ENCODE data around the gene ITPKB. TPM values are rescaled to one million over a fixed set of nuclear protein-coding genes. Genes with fewer than 3 reads are reported as not detected.
A peak's percentile ranks its signal among the peaks of the same experiment; 100 is the strongest.

Gene ITPKB
- total RNA-seq, 1 donor from 2014 or later: 1.6 TPM

- no peaks in the 10 kb centered on the region for H4K20me1 ChIP-seq (ENCODE audit: low read depth)
- no peak overlapping the region for H3K27ac ChIP-seq
- H3K36me3 ChIP-seq: no peaks in the 10 kb centered on the region
- H3K4me2 ChIP-seq: no peak overlapping the region
- Mint-ChIP-seq H3K9me3 (no peaks in the 10 kb centered on the region), H3K4me1 (peaks cover 7% of the 10 kb centered on the region), H3K4me3 (no peak overlapping the region), H3K27ac (no peak overlapping the region), H3K36me3 (no peaks in the 10 kb centered on the region), H3K27me3 (ENCODE audit: insufficient read depth, low read depth) (peaks cover 4% of the 10 kb centered on the region)
- peaks cover 1% of the 10 kb centered on the region for H3F3A ChIP-seq (ENCODE audit: low read depth)
- H3K9me3 ChIP-seq (ENCODE audit: low read depth): no peaks in the 10 kb centered on the region
- H3K4me1 ChIP-seq: peaks cover 7% of the 10 kb centered on the region
- no peak for DNase-seq (ENCODE audit: low spot score)
- TF ChIP-seq EZH2phosphoT487 (IDR thresholded peaks at IDR 0.05) (no peak), CTCF (IDR thresholded peaks at IDR 0.05) (no peak), EZH2 (IDR thresholded peaks at IDR 0.05) (no peak)
- H3K4me3 ChIP-seq: no peak overlapping the region
- no peak overlapping the region for H3K9ac ChIP-seq
- H3K27me3 ChIP-seq: no peaks in the 10 kb centered on the region
- no peaks in the 10 kb centered on the region for H3K79me2 ChIP-seq (ENCODE audit: low read depth)
- H2AFZ ChIP-seq (replicated peaks): no peak overlapping the region
Measured at GRCh38 chr1:226609836-226610455, 129.1 kb downstream of the ITPKB start.

GRCh38 chr1:226608699-226609505 lies 130.2 kb downstream of the ITPKB start:
- Histone ChIP-seq H3K4me3 (no peak overlapping the region), H3F3A (ENCODE audit: low read depth) (peaks cover 9% of the 10 kb centered on the region), H3K27me3 (no peaks in the 10 kb centered on the region), H3K9me3 (ENCODE audit: low read depth) (no peaks in the 10 kb centered on the region), H3K36me3 (no peaks in the 10 kb centered on the region), H3K9ac (no peak overlapping the region), H3K79me2 (ENCODE audit: low read depth) (no peaks in the 10 kb centered on the region), H3K4me2 (no peak overlapping the region), H2AFZ (replicated peaks) (no peak overlapping the region), H3K27ac (no peak overlapping the region), H4K20me1 (ENCODE audit: low read depth) (no peaks in the 10 kb centered on the region), H3K4me1 (peaks cover 17% of the 10 kb centered on the region)
- no peaks in the 10 kb centered on the region for H3K36me3 Mint-ChIP-seq
- TF ChIP-seq EZH2phosphoT487 (IDR thresholded peaks at IDR 0.05): no peak
- TF ChIP-seq CTCF (IDR thresholded peaks at IDR 0.05): peak; percentile 98
- H3K9me3 Mint-ChIP-seq: no peaks in the 10 kb centered on the region
- peak; percentile 89 for DNase-seq (ENCODE audit: low spot score)
- H3K4me3 Mint-ChIP-seq: no peak overlapping the region
- H3K27me3 Mint-ChIP-seq (ENCODE audit: insufficient read depth, low read depth): peaks cover 4% of the 10 kb centered on the region
- peaks cover 17% of the 10 kb centered on the region for H3K4me1 Mint-ChIP-seq
- no peak overlapping the region for H3K27ac Mint-ChIP-seq

GRCh38 chr1:226607821-226608220 lies 131.3 kb downstream of the ITPKB start:
- Histone ChIP-seq H3K9me3 (ENCODE audit: low read depth) (no peaks in the 10 kb centered on the region), H3K79me2 (ENCODE audit: low read depth) (no peaks in the 10 kb centered on the region), H3F3A (ENCODE audit: low read depth) (peaks cover 9% of the 10 kb centered on the region), H2AFZ (replicated peaks) (no peak overlapping the region), H3K27me3 (no peaks in the 10 kb centered on the region), H3K4me1 (peaks cover 23% of the 10 kb centered on the region), H3K4me3 (no peak overlapping the region), H3K27ac (no peak overlapping the region), H3K36me3 (no peaks in the 10 kb centered on the region), H3K9ac (no peak overlapping the region), H4K20me1 (ENCODE audit: low read depth) (no peaks in the 10 kb centered on the region), H3K4me2 (no peak overlapping the region)
- no peaks in the 10 kb centered on the region for H3K36me3 Mint-ChIP-seq
- H3K27me3 Mint-ChIP-seq (ENCODE audit: insufficient read depth, low read depth): peaks cover 10% of the 10 kb centered on the region
- no peak for DNase-seq (ENCODE audit: low spot score)
- no peak overlapping the region for H3K4me3 Mint-ChIP-seq
- H3K9me3 Mint-ChIP-seq: no peaks in the 10 kb centered on the region
- TF ChIP-seq EZH2phosphoT487 (IDR thresholded peaks at IDR 0.05) (no peak), CTCF (IDR thresholded peaks at IDR 0.05) (no peak), EZH2 (IDR thresholded peaks at IDR 0.05) (no peak)
- no peak overlapping the region for H3K27ac Mint-ChIP-seq
- H3K4me1 Mint-ChIP-seq: peaks cover 23% of the 10 kb centered on the region
